ENCODE results near the gene KANK3. TPM values are rescaled to one million over a fixed set of nuclear protein-coding genes. Genes with fewer than 3 reads are reported as not detected.
A peak's percentile ranks its signal among the peaks of the same experiment; 100 is the strongest.
"Not testable (repeated sequence)": the region's sequence is repeated elsewhere in the genome, so short reads cannot be mapped to it uniquely, and the experiment has no call there.

Gene KANK3
- total and polyA plus RNA-seq, 7 donors, result 5.1 to 14.2 (median 9.1) TPM

- TF ChIP-seq CTCF (IDR thresholded peaks at IDR 0.05), result no peak
- Histone ChIP-seq H3K27me3 (ENCODE audit: insufficient read depth in 3 of 3, low read length in 2 of 3) (peaks cover 0 to 6% (median 0%) of the 10 kb centered on the region in 3 donors), H3K4me3 (peak overlapping the region; percentile 68), H3K4me1 (no peaks in the 10 kb centered on the region), H3K27ac (no peak overlapping the region), H3K36me3 (ENCODE audit: insufficient read depth in 1 of 2, low read depth in 1 of 2) (no peaks in the 10 kb centered on the region), H3K9me3 (no peaks in the 10 kb centered on the region)
- ATAC-seq, result no peak
- no peak for DNase-seq
- intact Hi-C loops (cut with DNase I), result no loop called here
- WGBS, 3 donors, result 29 to 34% (median 31%) methylated on average over 11 of the region's 11 CpGs
These were observed 402 bp upstream of the KANK3 start for GRCh38 chr19:8343483-8343844.

GRCh38 chr19:8342316-8342683 lies 762 bp downstream of the KANK3 start:
- DNase-seq, result peak in 1 of 2 donors; percentile 59
- Histone ChIP-seq H3K4me3 (peak overlapping the region; percentile 68), H3K9me3 (no peaks in the 10 kb centered on the region), H3K27me3 (ENCODE audit: insufficient read depth in 3 of 3, low read length in 2 of 3) (peaks cover 0 to 16% (median 0%) of the 10 kb centered on the region in 3 donors), H3K36me3 (ENCODE audit: insufficient read depth in 1 of 2, low read depth in 1 of 2) (no peaks in the 10 kb centered on the region), H3K27ac (peak overlapping the region; percentile 70), H3K4me1 (no peaks in the 10 kb centered on the region)
- WGBS, 3 donors, result 41 to 47% (median 46%) methylated on average over 13 to 14 of the region's 14 CpGs
- intact Hi-C loops (cut with DNase I), result no loop called here
- peak in 2 of 4 donors; percentile 14 to 17 for ATAC-seq
- TF ChIP-seq CTCF (IDR thresholded peaks at IDR 0.05), result no peak

GRCh38 chr19:8341504-8341903 lies 1.6 kb downstream of the KANK3 start:
- H3K36me3 ChIP-seq (ENCODE audit: insufficient read depth in 1 of 2, low read depth in 1 of 2); H3K4me1 ChIP-seq; H3K9me3 ChIP-seq; intact Hi-C loops (cut with DNase I); ATAC-seq: not testable (repeated sequence)
- Histone ChIP-seq H3K27me3 (ENCODE audit: insufficient read depth in 3 of 3, low read length in 2 of 3) (peaks cover 0 to 21% (median 0%) of the 10 kb centered on the region in 3 donors), H3K27ac (peak overlapping the region; percentile 70), H3K4me3 (peak overlapping the region; percentile 68)
- WGBS, 3 donors, result 78 to 92% (median 89%) methylated on average over 4 of the region's 4 CpGs
- peak in 1 of 2 donors; percentile 14 for DNase-seq

GRCh38 chr19:8340341-8341096 lies 2.5 kb downstream of the KANK3 start:
- H3K27me3 ChIP-seq (ENCODE audit: insufficient read depth in 3 of 3, low read length in 2 of 3), result peaks cover 0 to 30% (median 0%) of the 10 kb centered on the region in 3 donors
- no peaks in the 10 kb centered on the region for H3K9me3 ChIP-seq
- ATAC-seq, result peak in 3 of 4 donors; percentile 17 to 38 (median 33)
- H3K4me1 ChIP-seq, result no peaks in the 10 kb centered on the region
- no peaks in the 10 kb centered on the region for H3K36me3 ChIP-seq (ENCODE audit: insufficient read depth in 1 of 2, low read depth in 1 of 2)
- peak; percentile 33 to 82 for DNase-seq
- H3K27ac ChIP-seq, result peak overlapping the region; percentile 70
- WGBS, 3 donors, result 13 to 15% (median 14%) methylated on average over 15 of the region's 15 CpGs
- intact Hi-C loops (cut with DNase I), result no loop called here
- no peak for TF ChIP-seq CTCF (IDR thresholded peaks at IDR 0.05)
- H3K4me3 ChIP-seq, result peak overlapping the region; percentile 68

- Histone ChIP-seq H3K9me3 (no peaks in the 10 kb centered on the region), H3K4me3 (no peak overlapping the region), H3K27me3 (ENCODE audit: insufficient read depth in 3 of 3, low read length in 2 of 3) (peaks cover 0 to 45% (median 11%) of the 10 kb centered on the region in 3 donors), H3K27ac (no peak overlapping the region), H3K4me1 (peaks cover 9% of the 10 kb centered on the region), H3K36me3 (ENCODE audit: insufficient read depth in 1 of 2, low read depth in 1 of 2) (no peaks in the 10 kb centered on the region)
- intact Hi-C loops (cut with DNase I), result no loop called here
- no peak for TF ChIP-seq CTCF (IDR thresholded peaks at IDR 0.05)
- WGBS, 3 donors, result 63 to 74% (median 70%) methylated on average over 6 of the region's 6 CpGs
- peak in 1 of 2 donors; percentile 5 for DNase-seq
- no peak for ATAC-seq
These were observed 4.2 kb downstream of the KANK3 start for GRCh38 chr19:8338835-8339234.
